GM23338 (cell line): ENCODE measurements around the gene CCDC70. TPM values are rescaled to one million over a fixed set of nuclear protein-coding genes. Genes with fewer than 3 reads are reported as not detected.
A peak's percentile ranks its signal among the peaks of the same experiment; 100 is the strongest.

Source experiments
- ATAC-seq: fragments of 200-7000 bp; cut with Tn5 transposase; 3 replicates; pipeline ENCODE4 v1.9.1; 2020
- DNase-seq: peaks from one replicate; pipeline ENCODE4 v3.0.0-alpha.2; 2015; ENCODE audit warnings: low spot score
- H2AFZ ChIP-seq: fragments of 200-600 bp; sonication (generic); 2 replicates; pipeline ENCODE4 v1.8.0; 2016; ENCODE audit warnings: antibody characterized with exemption, mild to moderate bottlenecking, moderate library complexity
- H3F3A ChIP-seq: fragments of 200-600 bp; sonication (generic); replicated peaks from 2 replicates; pipeline ENCODE4 v1.8.0; 2017; ENCODE audit warnings: antibody characterized with exemption, mixed run types, low read depth
- H3K27ac ChIP-seq: fragments of 200-600 bp; sonication (generic); 2 replicates; pipeline ENCODE4 v1.6.1; 2016; ENCODE audit warnings: low read depth
- H3K27me3 ChIP-seq: fragments of 200-600 bp; sonication (generic); 2 replicates; pipeline ENCODE4 v1.8.0; 2016; ENCODE audit warnings: mild to moderate bottlenecking, mixed run types, moderate library complexity; ENCODE audit not compliant: insufficient read depth
- H3K36me3 ChIP-seq: fragments of 200-600 bp; sonication (generic); 2 replicates; pipeline ENCODE4 v1.8.0; 2016; ENCODE audit warnings: mild to moderate bottlenecking; ENCODE audit not compliant: insufficient read depth
- H3K4me1 ChIP-seq: fragments of 200-600 bp; sonication (generic); 2 replicates; pipeline ENCODE4 v1.8.0; 2016; ENCODE audit warnings: mild to moderate bottlenecking, moderate library complexity; ENCODE audit not compliant: insufficient read depth
- H3K4me2 ChIP-seq: fragments of 200-600 bp; sonication (generic); 2 replicates; pipeline ENCODE4 v1.7.1; 2017; ENCODE audit warnings: mixed run types
- H3K4me3 ChIP-seq: fragments of 200-600 bp; sonication (generic); 2 replicates; pipeline ENCODE4 v1.6.1; 2016; ENCODE audit warnings: mixed run types
- H3K79me2 ChIP-seq: fragments of 200-600 bp; sonication (generic); replicated peaks from 2 replicates; pipeline ENCODE4 v1.8.0; 2017; ENCODE audit warnings: mild to moderate bottlenecking; ENCODE audit not compliant: insufficient read depth
- H3K9me2 ChIP-seq: fragments of 200-600 bp; sonication (generic); 2 replicates; pipeline ENCODE4 v1.8.0; 2017; ENCODE audit not compliant: insufficient read depth
- H4K20me1 ChIP-seq: fragments of 200-600 bp; sonication (generic); replicated peaks from 2 replicates; pipeline ENCODE4 v1.8.0; 2017; ENCODE audit warnings: mild to moderate bottlenecking; ENCODE audit not compliant: insufficient read depth
- H3K27ac Mint-ChIP-seq: 2 replicates; pipeline ENCODE4 v1.8.0; 2020; ENCODE audit warnings: inconsistent platforms, mild to moderate bottlenecking, moderate library complexity, mixed read lengths
- H3K27me3 Mint-ChIP-seq: 3 replicates; pipeline ENCODE4 v1.8.0; 2022; ENCODE audit warnings: low read depth, mild to moderate bottlenecking, moderate library complexity, mixed read lengths, inconsistent platforms; ENCODE audit not compliant: insufficient read depth, poor library complexity
- H3K36me3 Mint-ChIP-seq: 3 replicates; pipeline ENCODE4 v1.8.0; 2021; ENCODE audit warnings: low read depth, mild to moderate bottlenecking, inconsistent platforms, moderate library complexity, mixed read lengths
- H3K4me1 Mint-ChIP-seq: 3 replicates; pipeline ENCODE4 v1.8.0; 2020; ENCODE audit warnings: mild to moderate bottlenecking, inconsistent platforms, mixed read lengths
- H3K4me3 Mint-ChIP-seq: 3 replicates; pipeline ENCODE4 v1.8.0; 2021; ENCODE audit warnings: moderate library complexity, mild to moderate bottlenecking, inconsistent platforms, mixed read lengths
- H3K9me3 Mint-ChIP-seq: 3 replicates; pipeline ENCODE4 v1.8.0; 2020; ENCODE audit warnings: moderate library complexity, mild to moderate bottlenecking, inconsistent platforms, mixed read lengths
- EZH2 ChIP-seq: fragments of 200-600 bp; sonication (generic); IDR thresholded peaks from one replicate; pipeline ENCODE4 v1.8.0; 2017; ENCODE audit warnings: antibody characterized with exemption, mild to moderate bottlenecking, low read depth; ENCODE audit not compliant: unreplicated experiment
- NANOG ChIP-seq: IDR thresholded peaks from 2 replicates; pipeline ENCODE4 v1.6.1; 2016; ENCODE audit warnings: antibody characterized with exemption, borderline replicate concordance
- ZNF331 ChIP-seq: fragments of 250-450 bp; sonication (Bioruptor Pico); IDR thresholded peaks from 2 replicates; pipeline ENCODE4 v1.5.0; 2020; ENCODE audit warnings: low read depth, mild to moderate bottlenecking, moderate library complexity
- polyA plus RNA-seq: library from polyadenylated mRNA; unstranded; fragments of >200 nt; fragmentation: Nextera tagmentation; extraction: Ambion mirVana; gene quantifications from 2 replicates; pipeline ENCODE4 v1.2.1, GENCODE V29; 2016
- total RNA-seq: library from RNA; depleted of rRNA; stranded (reverse); fragments of >200 nt; shearing (Covaris generic); gene quantifications from 2 replicates; pipeline ENCODE4 v1.2.3, GENCODE V29; 2014
- TF ChIP-seq, protein P1 (sequence below): fragments of 250-450 bp; sonication (Bioruptor Pico); IDR thresholded peaks from 2 replicates; pipeline ENCODE4 v1.5.0; 2020; ENCODE audit warnings: mild to moderate bottlenecking, moderate library complexity
- TF ChIP-seq, protein P2 (sequence below): IDR thresholded peaks from 2 replicates; pipeline ENCODE4 v1.6.1; 2016; ENCODE audit warnings: antibody characterized with exemption

The CCDC70 gene
- total and polyA plus RNA-seq, 2 experiments from 2014 or later = not detected

DNA sequence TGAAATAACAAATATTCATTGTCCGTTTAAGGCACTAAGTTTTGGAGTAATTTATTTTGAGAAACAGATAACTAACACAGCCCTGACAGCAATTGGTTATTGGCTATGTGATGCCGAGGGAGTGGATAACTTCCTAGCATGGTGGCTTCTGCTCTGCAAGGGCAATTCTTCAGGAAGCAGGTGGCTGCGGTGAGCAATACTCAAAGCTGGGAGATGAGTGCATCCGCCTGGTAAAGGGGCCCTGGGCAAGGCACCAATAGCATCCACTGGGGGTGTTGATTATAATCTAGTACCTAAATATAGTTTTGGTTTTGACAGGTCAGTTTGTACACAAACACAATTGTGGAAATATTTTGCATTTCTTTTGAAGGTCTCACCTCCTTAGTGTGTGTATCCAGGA lies 41.0 kb downstream of the CCDC70 start (continued):
- TF ChIP-seq, protein P1, sequence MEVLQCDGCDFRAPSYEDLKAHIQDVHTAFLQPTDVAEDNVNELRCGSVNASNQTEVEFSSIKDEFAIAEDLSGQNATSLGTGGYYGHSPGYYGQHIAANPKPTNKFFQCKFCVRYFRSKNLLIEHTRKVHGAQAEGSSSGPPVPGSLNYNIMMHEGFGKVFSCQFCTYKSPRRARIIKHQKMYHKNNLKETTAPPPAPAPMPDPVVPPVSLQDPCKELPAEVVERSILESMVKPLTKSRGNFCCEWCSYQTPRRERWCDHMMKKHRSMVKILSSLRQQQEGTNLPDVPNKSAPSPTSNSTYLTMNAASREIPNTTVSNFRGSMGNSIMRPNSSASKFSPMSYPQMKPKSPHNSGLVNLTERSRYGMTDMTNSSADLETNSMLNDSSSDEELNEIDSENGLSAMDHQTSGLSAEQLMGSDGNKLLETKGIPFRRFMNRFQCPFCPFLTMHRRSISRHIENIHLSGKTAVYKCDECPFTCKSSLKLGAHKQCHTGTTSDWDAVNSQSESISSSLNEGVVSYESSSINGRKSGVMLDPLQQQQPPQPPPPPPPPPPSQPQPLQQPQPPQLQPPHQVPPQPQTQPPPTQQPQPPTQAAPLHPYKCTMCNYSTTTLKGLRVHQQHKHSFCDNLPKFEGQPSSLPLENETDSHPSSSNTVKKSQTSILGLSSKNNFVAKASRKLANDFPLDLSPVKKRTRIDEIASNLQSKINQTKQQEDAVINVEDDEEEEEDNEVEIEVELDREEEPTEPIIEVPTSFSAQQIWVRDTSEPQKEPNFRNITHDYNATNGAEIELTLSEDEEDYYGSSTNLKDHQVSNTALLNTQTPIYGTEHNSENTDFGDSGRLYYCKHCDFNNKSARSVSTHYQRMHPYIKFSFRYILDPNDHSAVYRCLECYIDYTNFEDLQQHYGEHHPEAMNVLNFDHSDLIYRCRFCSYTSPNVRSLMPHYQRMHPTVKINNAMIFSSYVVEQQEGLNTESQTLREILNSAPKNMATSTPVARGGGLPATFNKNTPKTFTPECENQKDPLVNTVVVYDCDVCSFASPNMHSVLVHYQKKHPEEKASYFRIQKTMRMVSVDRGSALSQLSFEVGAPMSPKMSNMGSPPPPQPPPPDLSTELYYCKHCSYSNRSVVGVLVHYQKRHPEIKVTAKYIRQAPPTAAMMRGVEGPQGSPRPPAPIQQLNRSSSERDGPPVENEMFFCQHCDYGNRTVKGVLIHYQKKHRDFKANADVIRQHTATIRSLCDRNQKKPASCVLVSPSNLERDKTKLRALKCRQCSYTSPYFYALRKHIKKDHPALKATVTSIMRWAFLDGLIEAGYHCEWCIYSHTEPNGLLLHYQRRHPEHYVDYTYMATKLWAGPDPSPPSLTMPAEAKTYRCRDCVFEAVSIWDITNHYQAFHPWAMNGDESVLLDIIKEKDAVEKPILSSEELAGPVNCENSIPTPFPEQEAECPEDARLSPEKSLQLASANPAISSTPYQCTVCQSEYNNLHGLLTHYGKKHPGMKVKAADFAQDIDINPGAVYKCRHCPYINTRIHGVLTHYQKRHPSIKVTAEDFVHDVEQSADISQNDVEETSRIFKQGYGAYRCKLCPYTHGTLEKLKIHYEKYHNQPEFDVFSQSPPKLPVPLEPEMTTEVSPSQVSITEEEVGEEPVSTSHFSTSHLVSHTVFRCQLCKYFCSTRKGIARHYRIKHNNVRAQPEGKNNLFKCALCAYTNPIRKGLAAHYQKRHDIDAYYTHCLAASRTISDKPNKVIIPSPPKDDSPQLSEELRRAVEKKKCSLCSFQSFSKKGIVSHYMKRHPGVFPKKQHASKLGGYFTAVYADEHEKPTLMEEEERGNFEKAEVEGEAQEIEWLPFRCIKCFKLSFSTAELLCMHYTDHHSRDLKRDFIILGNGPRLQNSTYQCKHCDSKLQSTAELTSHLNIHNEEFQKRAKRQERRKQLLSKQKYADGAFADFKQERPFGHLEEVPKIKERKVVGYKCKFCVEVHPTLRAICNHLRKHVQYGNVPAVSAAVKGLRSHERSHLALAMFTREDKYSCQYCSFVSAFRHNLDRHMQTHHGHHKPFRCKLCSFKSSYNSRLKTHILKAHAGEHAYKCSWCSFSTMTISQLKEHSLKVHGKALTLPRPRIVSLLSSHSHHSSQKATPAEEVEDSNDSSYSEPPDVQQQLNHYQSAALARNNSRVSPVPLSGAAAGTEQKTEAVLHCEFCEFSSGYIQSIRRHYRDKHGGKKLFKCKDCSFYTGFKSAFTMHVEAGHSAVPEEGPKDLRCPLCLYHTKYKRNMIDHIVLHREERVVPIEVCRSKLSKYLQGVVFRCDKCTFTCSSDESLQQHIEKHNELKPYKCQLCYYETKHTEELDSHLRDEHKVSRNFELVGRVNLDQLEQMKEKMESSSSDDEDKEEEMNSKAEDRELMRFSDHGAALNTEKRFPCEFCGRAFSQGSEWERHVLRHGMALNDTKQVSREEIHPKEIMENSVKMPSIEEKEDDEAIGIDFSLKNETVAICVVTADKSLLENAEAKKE (CRISPR knock-in tag) = no peak
- TF ChIP-seq EZH2 (no peak), ZNF331 (CRISPR knock-in tag) (no peak), NANOG (no peak)

DNA sequence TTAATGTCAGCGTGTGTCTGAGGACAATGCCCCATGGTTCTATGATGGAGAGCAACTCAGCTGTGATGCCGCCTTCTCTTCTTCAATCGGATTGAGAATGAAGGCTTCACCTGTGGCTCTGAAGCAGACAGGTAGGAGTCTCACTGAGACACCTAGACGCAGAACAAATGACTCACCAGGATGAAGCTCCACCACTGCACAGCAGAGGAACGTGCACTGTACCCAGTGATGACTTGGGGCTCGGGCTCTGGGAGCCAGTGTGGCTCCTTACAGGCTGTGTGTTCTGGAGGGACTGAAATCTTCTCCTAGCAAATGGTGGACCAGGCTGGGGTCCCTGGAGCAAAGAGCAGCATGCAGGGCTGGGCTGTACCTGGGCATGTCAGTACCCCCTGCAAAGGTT lies 44.0 kb downstream of the CCDC70 start:
- ATAC-seq (peak; percentile 52), DNase-seq (no peak)
- H3K4me1 Mint-ChIP-seq = peaks cover 14% of the 10 kb centered on the region
- Histone ChIP-seq H3F3A (no peaks in the 10 kb centered on the region), H3K79me2 (no peaks in the 10 kb centered on the region), H3K36me3 (no peaks in the 10 kb centered on the region), H3K27ac (no peak overlapping the region), H3K4me2 (no peak overlapping the region), H3K4me1 (peaks cover 3% of the 10 kb centered on the region; the same call in 1 of the 2 replicates), H4K20me1 (no peaks in the 10 kb centered on the region), H3K4me3 (no peak overlapping the region), H3K27me3 (no peaks in the 10 kb centered on the region), H3K9me2 (no peaks in the 10 kb centered on the region; the same call in 1 of the 2 replicates), H2AFZ (no peak overlapping the region)
- H3K9me3 Mint-ChIP-seq = no peaks in the 10 kb centered on the region
- H3K4me3 Mint-ChIP-seq = no peak overlapping the region
- peaks cover 4% of the 10 kb centered on the region for H3K27me3 Mint-ChIP-seq
- H3K36me3 Mint-ChIP-seq = no peaks in the 10 kb centered on the region
- H3K27ac Mint-ChIP-seq = no peak overlapping the region
- TF ChIP-seq, protein P1 (CRISPR knock-in tag) = no peak
- TF ChIP-seq, protein P2, sequence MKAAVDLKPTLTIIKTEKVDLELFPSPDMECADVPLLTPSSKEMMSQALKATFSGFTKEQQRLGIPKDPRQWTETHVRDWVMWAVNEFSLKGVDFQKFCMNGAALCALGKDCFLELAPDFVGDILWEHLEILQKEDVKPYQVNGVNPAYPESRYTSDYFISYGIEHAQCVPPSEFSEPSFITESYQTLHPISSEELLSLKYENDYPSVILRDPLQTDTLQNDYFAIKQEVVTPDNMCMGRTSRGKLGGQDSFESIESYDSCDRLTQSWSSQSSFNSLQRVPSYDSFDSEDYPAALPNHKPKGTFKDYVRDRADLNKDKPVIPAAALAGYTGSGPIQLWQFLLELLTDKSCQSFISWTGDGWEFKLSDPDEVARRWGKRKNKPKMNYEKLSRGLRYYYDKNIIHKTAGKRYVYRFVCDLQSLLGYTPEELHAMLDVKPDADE = no peak
